ENCODE results near the gene GUCY2C.

Gene GUCY2C

DNA sequence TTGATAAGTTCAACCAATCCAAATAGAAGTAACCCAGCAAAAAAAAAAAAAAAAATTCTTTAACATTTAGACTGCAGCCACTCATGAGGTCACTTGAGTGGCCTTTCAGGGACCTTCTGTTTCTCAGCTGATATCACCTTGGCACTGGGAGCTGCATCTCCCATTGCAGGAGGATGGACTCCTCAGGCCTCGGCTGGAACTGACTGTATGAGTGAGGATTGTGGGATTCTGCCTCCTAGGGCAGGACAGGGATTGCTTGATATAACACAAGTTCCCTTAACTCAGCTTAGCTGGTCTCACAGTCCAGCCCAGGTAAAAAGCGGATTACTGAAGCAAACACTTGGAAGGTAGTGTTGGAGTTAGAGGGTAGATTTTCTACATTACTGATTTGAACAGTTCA is 3.5 kb upstream of the GUCY2C start:
- Histone ChIP-seq H3K4me3 (IDR thresholded peaks at IDR 0.05; ENCODE audit: insufficient read depth, low read depth, low read length) (no peak overlapping the region), H3K9ac (no peak overlapping the region), H3K4me1 (ENCODE audit: low read depth, poor library complexity, severe bottlenecking) (no peaks in the 10 kb centered on the region), H3K27ac (no peak overlapping the region), H3K27me3 (ENCODE audit: insufficient read depth, low read depth) (no peaks in the 10 kb centered on the region), H3K36me3 (ENCODE audit: insufficient read depth) (no peaks in the 10 kb centered on the region), H3K79me2 (ENCODE audit: insufficient read depth, low read depth) (no peaks in the 10 kb centered on the region), H2AFZ (ENCODE audit: low read depth) (no peak overlapping the region), H4K20me1 (ENCODE audit: insufficient read depth) (no peaks in the 10 kb centered on the region), H3K4me2 (no peak overlapping the region)
- TF ChIP-seq CTCF (conservative IDR thresholded peaks at IDR 0.05; ENCODE audit: low read depth, low read length) = no peak

DNA sequence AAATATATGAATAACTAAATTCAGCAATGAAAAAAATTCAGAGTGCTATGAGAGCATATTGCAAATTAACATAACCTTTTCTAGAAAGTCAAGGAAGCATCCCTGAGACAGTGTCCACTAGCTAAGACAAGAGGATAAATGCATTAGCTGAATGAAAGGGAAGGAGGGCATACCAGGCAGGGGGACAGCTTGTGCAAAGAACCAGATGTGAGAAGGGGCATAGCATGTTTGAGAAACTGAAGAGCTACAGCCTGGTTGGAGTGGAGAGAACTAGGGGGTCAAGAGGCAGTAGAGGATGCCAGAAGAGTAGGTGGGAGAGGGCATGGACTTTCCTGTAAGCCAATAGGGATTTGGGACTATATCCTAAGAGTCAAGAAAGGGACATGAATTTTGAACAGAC is 2.2 kb upstream of the GUCY2C start:
- no peak for TF ChIP-seq CTCF (conservative IDR thresholded peaks at IDR 0.05; ENCODE audit: low read depth, low read length)
- H3K79me2 ChIP-seq (ENCODE audit: insufficient read depth, low read depth) = no peaks in the 10 kb centered on the region
- H3K36me3 ChIP-seq (ENCODE audit: insufficient read depth) = no peaks in the 10 kb centered on the region

DNA sequence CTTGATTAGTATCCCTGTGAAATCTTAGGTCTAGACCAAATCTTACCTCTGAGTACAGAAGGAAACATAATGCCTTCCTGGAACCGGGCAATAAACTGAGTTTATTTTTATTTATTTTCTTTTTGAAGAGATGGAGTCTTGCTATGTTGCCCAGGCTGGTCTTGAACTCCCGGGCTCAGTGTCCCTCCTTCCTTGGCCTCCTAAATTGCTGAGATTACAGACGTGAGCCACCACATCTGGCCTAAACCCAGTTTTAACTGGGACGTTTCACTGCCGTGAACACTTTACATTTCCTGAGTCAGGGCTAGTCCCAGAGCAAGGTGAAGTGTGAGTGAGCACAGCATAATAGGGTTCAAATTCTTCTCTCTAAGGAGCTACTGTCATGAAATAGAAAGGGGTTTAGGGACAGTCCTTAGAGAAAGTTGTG is 671 bp downstream of the GUCY2C start:
- H3K4me2 ChIP-seq = no peak overlapping the region
- no peak for TF ChIP-seq CTCF (conservative IDR thresholded peaks at IDR 0.05; ENCODE audit: low read depth, low read length)
- H3K4me1 ChIP-seq (ENCODE audit: low read depth, poor library complexity, severe bottlenecking) = no peaks in the 10 kb centered on the region
- H3K27me3 ChIP-seq (ENCODE audit: insufficient read depth, low read depth) = no peaks in the 10 kb centered on the region
- no peaks in the 10 kb centered on the region for H3K36me3 ChIP-seq (ENCODE audit: insufficient read depth)
- H3K9ac ChIP-seq = no peak overlapping the region
- no peak overlapping the region for H2AFZ ChIP-seq (ENCODE audit: low read depth)
- no peak overlapping the region for H3K4me3 ChIP-seq (IDR thresholded peaks at IDR 0.05; ENCODE audit: insufficient read depth, low read depth, low read length)
- H3K79me2 ChIP-seq (ENCODE audit: insufficient read depth, low read depth) = no peaks in the 10 kb centered on the region
- no peak overlapping the region for H3K27ac ChIP-seq
- no peaks in the 10 kb centered on the region for H4K20me1 ChIP-seq (ENCODE audit: insufficient read depth)

More for the DNA sequence above, 2.2 kb upstream of the GUCY2C start:
- no peaks in the 10 kb centered on the region for H3K4me1 ChIP-seq (ENCODE audit: low read depth, poor library complexity, severe bottlenecking)
- no peak overlapping the region for H3K9ac ChIP-seq
- no peak overlapping the region for H3K27ac ChIP-seq
- H2AFZ ChIP-seq (ENCODE audit: low read depth) = no peak overlapping the region
- no peak overlapping the region for H3K4me3 ChIP-seq (IDR thresholded peaks at IDR 0.05; ENCODE audit: insufficient read depth, low read depth, low read length)
- H3K27me3 ChIP-seq (ENCODE audit: insufficient read depth, low read depth) = no peaks in the 10 kb centered on the region
- H3K4me2 ChIP-seq = no peak overlapping the region
- no peaks in the 10 kb centered on the region for H4K20me1 ChIP-seq (ENCODE audit: insufficient read depth)

- Histone ChIP-seq H2AFZ (ENCODE audit: low read depth) (no peak overlapping the region), H3K27me3 (ENCODE audit: insufficient read depth, low read depth) (no peaks in the 10 kb centered on the region), H3K9ac (no peak overlapping the region), H4K20me1 (ENCODE audit: insufficient read depth) (no peaks in the 10 kb centered on the region), H3K36me3 (ENCODE audit: insufficient read depth) (no peaks in the 10 kb centered on the region), H3K4me1 (ENCODE audit: low read depth, poor library complexity, severe bottlenecking) (no peaks in the 10 kb centered on the region), H3K4me2 (no peak overlapping the region), H3K79me2 (ENCODE audit: insufficient read depth, low read depth) (no peaks in the 10 kb centered on the region), H3K27ac (no peak overlapping the region), H3K4me3 (IDR thresholded peaks at IDR 0.05; ENCODE audit: insufficient read depth, low read depth, low read length) (no peak overlapping the region)
- TF ChIP-seq CTCF (conservative IDR thresholded peaks at IDR 0.05; ENCODE audit: low read depth, low read length) = no peak
Measured at GRCh38 chr12:14694970-14695369, 1.4 kb downstream of the GUCY2C start.

Measured in KMS-11 (cell line).